ENCODE measurements around the gene GON4L.
A peak's percentile ranks its signal among the peaks of the same experiment; 100 is the strongest.
"Not testable (repeated sequence)": the region's sequence is repeated elsewhere in the genome, so short reads cannot be mapped to it uniquely, and the experiment has no call there.

The GON4L gene

GRCh38 chr1:155877945-155878344 is 20.9 kb upstream of the GON4L start:
- DNase-seq (ENCODE audit: low read depth in 2 of 2) = no peak

GRCh38 chr1:155873860-155874259 is 16.8 kb upstream of the GON4L start:
- no peak for DNase-seq (ENCODE audit: low read depth in 2 of 2)

- no peak for DNase-seq (ENCODE audit: low read depth in 2 of 2)
Measured at GRCh38 chr1:155872527-155872926, 15.5 kb upstream of the GON4L start.

GRCh38 chr1:155871390-155871789 is 14.4 kb upstream of the GON4L start:
- no peak for DNase-seq (ENCODE audit: low read depth in 2 of 2)

- no peak for DNase-seq (ENCODE audit: low read depth in 2 of 2)
Measured at GRCh38 chr1:155867766-155868165, 10.8 kb upstream of the GON4L start.

- no peak for DNase-seq (ENCODE audit: low read depth in 2 of 2)
Measured at GRCh38 chr1:155864393-155864792, 7.4 kb upstream of the GON4L start.

- no peak for DNase-seq (ENCODE audit: low read depth in 2 of 2)
Measured at GRCh38 chr1:155861896-155862295, 4.9 kb upstream of the GON4L start.

GRCh38 chr1:155860970-155861510 is 4.0 kb upstream of the GON4L start:
- DNase-seq (ENCODE audit: low read depth in 2 of 2) = no peak

GRCh38 chr1:155859881-155860871 is 3.2 kb upstream of the GON4L start:
- peak; percentile 36 to 39 for DNase-seq (ENCODE audit: low read depth in 2 of 2)

GRCh38 chr1:155859234-155859829 is 2.3 kb upstream of the GON4L start, which contains the start of gene SYT11:
TSS of gene SYT11 (plus strand) at chr1:155859567. CDS start at chr1:155859762, 195 bp downstream.
- peak; percentile 82 to 88 for DNase-seq (ENCODE audit: low read depth in 2 of 2)

- no peak for DNase-seq (ENCODE audit: low read depth in 2 of 2)
Measured at GRCh38 chr1:155858800-155859233, 1.8 kb upstream of the GON4L start.

GRCh38 chr1:155856257-155856974 is 598 bp downstream of the GON4L start:
- no peak for DNase-seq (ENCODE audit: low read depth in 2 of 2)

GRCh38 chr1:155850345-155850744 is 6.7 kb downstream of the GON4L start:
- no peak for DNase-seq (ENCODE audit: low read depth in 2 of 2)

GRCh38 chr1:155847823-155848529 is 9.0 kb downstream of the GON4L start:
- DNase-seq (ENCODE audit: low read depth in 2 of 2) = no peak

- DNase-seq (ENCODE audit: low read depth in 2 of 2) = no peak
Measured at GRCh38 chr1:155844860-155845421, 12.1 kb downstream of the GON4L start.

GRCh38 chr1:155840386-155840785 is 16.6 kb downstream of the GON4L start:
- no peak for DNase-seq (ENCODE audit: low read depth in 2 of 2)

GRCh38 chr1:155835548-155835947 is 21.5 kb downstream of the GON4L start:
- DNase-seq (ENCODE audit: low read depth in 2 of 2) = no peak

GRCh38 chr1:155834927-155835399 is 22.1 kb downstream of the GON4L start:
- not testable (repeated sequence) for DNase-seq (ENCODE audit: low read depth in 2 of 2)

GRCh38 chr1:155834296-155834926 is 22.6 kb downstream of the GON4L start:
- DNase-seq (ENCODE audit: low read depth in 2 of 2) = no peak

GRCh38 chr1:155833665-155834295 is 23.2 kb downstream of the GON4L start:
- no peak for DNase-seq (ENCODE audit: low read depth in 2 of 2)
